CD14-positive monocyte (primary cell): ENCODE measurements around the gene MGAT5. TPM values are rescaled to one million over a fixed set of nuclear protein-coding genes. Genes with fewer than 3 reads are reported as not detected.

ENCODE experiments used
- DNase-seq, 3 donors: peaks; one replicate each; pipeline ENCODE4 v3.0.0-alpha.2; 2011 to 2022
- H2AFZ ChIP-seq: 2 replicates; pipeline ENCODE4 v1.6.0; 2012; ENCODE audit warnings: mild to moderate bottlenecking, low read depth, low read length, inconsistent platforms; ENCODE audit not compliant: insufficient read depth, poor library complexity, severe bottlenecking
- H3K27ac ChIP-seq, 2 donors: 1 replicate in 1 of 2; 2 replicates in 1 of 2; pipeline ENCODE4 v1.5.1; 2012 to 2013; ENCODE audit warnings: low read length in 2 of 2, control low read depth in 1 of 2, inconsistent platforms in 1 of 2, low read depth in 1 of 2, mild to moderate bottlenecking in 1 of 2
- H3K27me3 ChIP-seq, 2 donors: one replicate each; pipeline versions ENCODE4 v1.6.0 to v1.6.1; 2011 to 2013; ENCODE audit warnings: low read length in 2 of 2; ENCODE audit not compliant: control insufficient read depth in 2 of 2, insufficient read depth in 2 of 2
- H3K36me3 ChIP-seq, 2 donors: replicated peaks in 1 of 2; 1 replicate in 1 of 2; 2 replicates in 1 of 2; pipeline versions ENCODE4 v1.5.1 to v1.6.1; 2012 to 2013; ENCODE audit warnings: low read length in 2 of 2, control low read depth in 1 of 2, inconsistent platforms in 1 of 2, mild to moderate bottlenecking in 1 of 2; ENCODE audit not compliant: insufficient read depth in 2 of 2, control insufficient read depth in 1 of 2
- H3K4me1 ChIP-seq, 2 donors: 1 replicate in 1 of 2; 2 replicates in 1 of 2; pipeline versions ENCODE4 v1.5.1 to v1.6.1; 2012 to 2013; ENCODE audit warnings: low read length in 2 of 2, control low read depth in 1 of 2, inconsistent platforms in 1 of 2, mild to moderate bottlenecking in 1 of 2, moderate library complexity in 1 of 2; ENCODE audit not compliant: insufficient read depth in 2 of 2, control insufficient read depth in 1 of 2
- H3K4me2 ChIP-seq: replicated peaks from 2 replicates; pipeline ENCODE3; 2012; ENCODE audit warnings: low read length, moderate library complexity, mild to moderate bottlenecking; ENCODE audit not compliant: poor library complexity, severe bottlenecking; ENCODE audit errors: extremely low read depth
- H3K4me3 ChIP-seq, 3 experiments: fragments of 200-600 bp in 1 of 3; sonication (generic) in 1 of 3; replicated peaks in 1 of 3; 1 replicate in 2 of 3; 2 replicates in 1 of 3; pipeline ENCODE4 v1.5.1; 2011 to 2013; ENCODE audit warnings: low read length in 3 of 3, mild to moderate bottlenecking in 3 of 3, control low read depth in 2 of 3, low read depth in 2 of 3, inconsistent platforms in 1 of 3, moderate library complexity in 1 of 3
- H3K79me2 ChIP-seq: 2 replicates; pipeline ENCODE4 v1.6.0; 2012; ENCODE audit warnings: mild to moderate bottlenecking, control low read depth, inconsistent platforms, low read length, moderate library complexity; ENCODE audit not compliant: insufficient read depth
- H3K9ac ChIP-seq: 2 replicates; pipeline ENCODE4 v1.6.0; 2017; ENCODE audit warnings: low read length, mild to moderate bottlenecking; ENCODE audit not compliant: insufficient read depth, poor library complexity, severe bottlenecking
- H3K9me3 ChIP-seq, 2 donors: replicated peaks in 1 of 2; 1 replicate in 1 of 2; 2 replicates in 1 of 2; pipeline versions ENCODE4 v1.5.1 to v1.6.1; 2012 to 2013; ENCODE audit warnings: low read length in 2 of 2, control low read depth in 1 of 2; ENCODE audit not compliant: control insufficient read depth in 1 of 2, insufficient read depth in 1 of 2
- H4K20me1 ChIP-seq: 2 replicates; pipeline ENCODE4 v1.6.0; 2012; ENCODE audit warnings: mild to moderate bottlenecking, low read length, control low read depth, moderate library complexity; ENCODE audit not compliant: insufficient read depth
- H3K27ac Mint-ChIP-seq, 7 donors: one replicate each; pipeline ENCODE4 v1.8.0; 2020; ENCODE audit warnings: mild to moderate bottlenecking in 7 of 7, mixed read lengths in 7 of 7, moderate library complexity in 6 of 7, inconsistent platforms in 2 of 7
- H3K27me3 Mint-ChIP-seq, 3 donors: one replicate each; pipeline ENCODE4 v1.8.0; 2021 to 2022; ENCODE audit warnings: low read depth in 3 of 3, mild to moderate bottlenecking in 3 of 3, mixed read lengths in 3 of 3, moderate library complexity in 3 of 3, inconsistent platforms in 1 of 3
- H3K36me3 Mint-ChIP-seq, 2 donors: one replicate each; pipeline ENCODE4 v1.8.0; 2020; ENCODE audit warnings: mixed read lengths in 2 of 2, inconsistent platforms in 1 of 2, mild to moderate bottlenecking in 1 of 2
- H3K4me1 Mint-ChIP-seq: one replicate; pipeline ENCODE4 v1.8.0; 2020; ENCODE audit warnings: mild to moderate bottlenecking, mixed read lengths
- H3K4me3 Mint-ChIP-seq, 2 donors: one replicate each; pipeline ENCODE4 v1.8.0; 2020; ENCODE audit warnings: mild to moderate bottlenecking in 2 of 2, mixed read lengths in 2 of 2, moderate library complexity in 1 of 2
- H3K9me3 Mint-ChIP-seq, 7 donors: one replicate each; pipeline ENCODE4 v1.8.0; 2020 to 2022; ENCODE audit warnings: mixed read lengths in 7 of 7, mild to moderate bottlenecking in 6 of 7, moderate library complexity in 6 of 7, inconsistent platforms in 2 of 7
- WGBS: methylation state at CpG from one replicate; pipeline ENCODE4 v1.1.5; 2013; ENCODE audit warnings: missing lambda C conversion rate; ENCODE audit not compliant: insufficient coverage; 5-methylcytosine and 5-hydroxymethylcytosine counted together
- intact Hi-C, 2 donors: fragments of 100-400 bp; cut with micrococcal nuclease; formaldehyde crosslinking; loops; one replicate each; pipeline versions ENCODE4 v1.15.0 to v1.15.1; 2023
- polyA plus RNA-seq, 3 donors: library from polyadenylated mRNA; depleted of rRNA in 1 of 3; unstranded in 2 of 3; stranded (reverse) in 1 of 3; fragments of 300-500 nt in 2 of 3; fragments of >200 nt in 1 of 3; fragmentation: Illumina TruSeq in 2 of 3; gene quantifications; 1 replicate in 2 of 3; 2 replicates in 1 of 3; pipeline ENCODE4 v1.2.3, GENCODE V29; 2012 to 2021
- TF ChIP-seq, protein P1 (sequence below): fragments of 200-600 bp; IDR thresholded peaks from one replicate; pipeline ENCODE4 v1.8.0; 2022; ENCODE audit warnings: antibody characterized with exemption, mild to moderate bottlenecking

MGAT5 gene
- polyA plus RNA-seq, 3 donors = 1.9 to 6.6 (median 2.4) TPM

DNA sequence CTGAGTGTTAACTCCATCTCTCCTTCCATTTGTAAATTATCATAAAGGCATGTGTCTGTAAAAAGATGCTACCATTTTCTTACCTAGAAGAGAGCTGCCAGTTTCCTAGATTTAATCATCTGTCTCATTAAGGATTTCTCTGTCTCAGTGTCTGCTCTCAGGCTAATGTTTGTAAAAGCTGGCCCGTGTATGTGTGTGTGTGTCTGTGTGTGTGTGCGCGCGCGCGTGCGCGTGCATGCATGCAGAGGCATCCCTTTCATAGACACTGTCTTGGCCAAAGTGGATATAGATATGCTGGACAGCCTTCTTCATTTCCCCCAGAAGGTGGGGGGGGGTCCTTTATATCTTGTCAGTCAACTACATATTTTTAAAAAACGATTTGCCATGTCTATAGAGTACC, 18.9 kb downstream of the MGAT5 start:
- WGBS = no CpG with 5 or more reads among the region's 9 CpGs
- Histone ChIP-seq H3K4me3 (no peak overlapping the region), H3K79me2 (no peaks in the 10 kb centered on the region), H3K4me1 (no peaks in the 10 kb centered on the region), H3K27ac (no peak overlapping the region), H4K20me1 (no peaks in the 10 kb centered on the region), H3K36me3 (peaks cover 0 to 38% of the 10 kb centered on the region in 2 donors), H2AFZ (no peak overlapping the region), H3K9ac (no peak overlapping the region), H3K4me2 (no peak overlapping the region), H3K27me3 (no peaks in the 10 kb centered on the region), H3K9me3 (peaks cover 0 to 7% of the 10 kb centered on the region in 2 donors)
- Mint-ChIP-seq H3K27me3 (no peaks in the 10 kb centered on the region), H3K9me3 (peaks cover 5 to 12% (median 8%) of the 10 kb centered on the region in 7 donors), H3K4me3 (no peak overlapping the region), H3K36me3 (peaks cover 37 to 52% of the 10 kb centered on the region in 2 donors), H3K4me1 (peaks cover 6% of the 10 kb centered on the region), H3K27ac (no peak overlapping the region)
- TF ChIP-seq, protein P1, sequence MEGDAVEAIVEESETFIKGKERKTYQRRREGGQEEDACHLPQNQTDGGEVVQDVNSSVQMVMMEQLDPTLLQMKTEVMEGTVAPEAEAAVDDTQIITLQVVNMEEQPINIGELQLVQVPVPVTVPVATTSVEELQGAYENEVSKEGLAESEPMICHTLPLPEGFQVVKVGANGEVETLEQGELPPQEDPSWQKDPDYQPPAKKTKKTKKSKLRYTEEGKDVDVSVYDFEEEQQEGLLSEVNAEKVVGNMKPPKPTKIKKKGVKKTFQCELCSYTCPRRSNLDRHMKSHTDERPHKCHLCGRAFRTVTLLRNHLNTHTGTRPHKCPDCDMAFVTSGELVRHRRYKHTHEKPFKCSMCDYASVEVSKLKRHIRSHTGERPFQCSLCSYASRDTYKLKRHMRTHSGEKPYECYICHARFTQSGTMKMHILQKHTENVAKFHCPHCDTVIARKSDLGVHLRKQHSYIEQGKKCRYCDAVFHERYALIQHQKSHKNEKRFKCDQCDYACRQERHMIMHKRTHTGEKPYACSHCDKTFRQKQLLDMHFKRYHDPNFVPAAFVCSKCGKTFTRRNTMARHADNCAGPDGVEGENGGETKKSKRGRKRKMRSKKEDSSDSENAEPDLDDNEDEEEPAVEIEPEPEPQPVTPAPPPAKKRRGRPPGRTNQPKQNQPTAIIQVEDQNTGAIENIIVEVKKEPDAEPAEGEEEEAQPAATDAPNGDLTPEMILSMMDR = no peak
- intact Hi-C loops = no loop called here
- DNase-seq = no peak

DNA sequence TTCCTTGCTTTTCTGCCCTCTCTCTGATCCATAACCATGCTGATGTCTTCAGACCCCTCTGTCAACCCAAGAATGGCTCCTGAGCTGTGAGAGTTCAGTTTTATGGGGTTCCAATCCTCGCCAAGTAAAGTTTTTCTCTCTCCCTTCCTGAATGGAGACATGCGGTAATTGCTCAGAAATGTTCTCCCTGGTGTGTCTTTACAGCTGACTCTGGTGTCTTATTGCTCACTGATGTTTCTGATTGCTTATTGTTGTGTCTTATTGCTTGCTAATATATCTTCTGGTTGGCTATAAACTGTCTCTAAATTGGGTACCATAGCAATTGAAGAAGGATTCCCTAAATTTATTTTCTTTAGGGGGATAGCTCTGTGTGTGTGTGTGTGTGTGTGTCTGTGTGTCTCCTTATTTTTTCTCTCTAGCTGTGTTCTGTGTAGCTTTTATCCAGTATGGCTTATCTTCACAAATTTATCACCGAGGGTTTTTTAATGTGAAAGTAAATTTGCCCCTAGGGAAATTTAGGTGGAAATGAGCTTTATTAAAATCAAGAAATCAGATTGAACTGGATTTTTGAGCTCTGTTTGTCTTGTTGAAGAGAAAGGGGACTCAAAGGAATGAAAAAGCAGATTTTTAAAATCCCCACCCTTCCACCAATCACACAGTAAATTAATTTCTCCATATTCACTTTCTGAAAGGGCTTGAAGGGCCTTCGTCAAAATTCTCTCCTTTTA, 19.5 kb downstream of the MGAT5 start:
- Histone ChIP-seq H3K27ac (no peak overlapping the region), H3K4me3 (no peak overlapping the region), H3K36me3 (peaks cover 0 to 44% of the 10 kb centered on the region in 2 donors), H4K20me1 (no peaks in the 10 kb centered on the region), H3K4me1 (no peaks in the 10 kb centered on the region), H3K9ac (no peak overlapping the region), H3K4me2 (no peak overlapping the region), H2AFZ (no peak overlapping the region), H3K79me2 (no peaks in the 10 kb centered on the region), H3K9me3 (peaks cover 0 to 7% of the 10 kb centered on the region in 2 donors), H3K27me3 (no peaks in the 10 kb centered on the region)
- Mint-ChIP-seq H3K4me1 (peaks cover 6% of the 10 kb centered on the region), H3K4me3 (no peak overlapping the region), H3K27me3 (no peaks in the 10 kb centered on the region), H3K36me3 (peaks cover 40 to 52% of the 10 kb centered on the region in 2 donors), H3K27ac (no peak overlapping the region), H3K9me3 (peaks cover 5 to 12% (median 8%) of the 10 kb centered on the region in 7 donors)
- intact Hi-C loops = no loop called here
- TF ChIP-seq, protein P1 = no peak
- no CpG with 5 or more reads among the region's 4 CpGs for WGBS
- no peak for DNase-seq
